NCI-H510A treated with DMSO at 0.1 percent for 48 hours (cell line): ENCODE data around the gene SUPT3H.
"Not testable (repeated sequence)": the region's sequence is repeated elsewhere in the genome, so short reads cannot be mapped to it uniquely, and the experiment has no call there.

Experiments used
- DNase-seq: peaks from one replicate; lab custom pipeline; 2025; lab: John Stamatoyannopoulos, UW

The SUPT3H gene

DNA sequence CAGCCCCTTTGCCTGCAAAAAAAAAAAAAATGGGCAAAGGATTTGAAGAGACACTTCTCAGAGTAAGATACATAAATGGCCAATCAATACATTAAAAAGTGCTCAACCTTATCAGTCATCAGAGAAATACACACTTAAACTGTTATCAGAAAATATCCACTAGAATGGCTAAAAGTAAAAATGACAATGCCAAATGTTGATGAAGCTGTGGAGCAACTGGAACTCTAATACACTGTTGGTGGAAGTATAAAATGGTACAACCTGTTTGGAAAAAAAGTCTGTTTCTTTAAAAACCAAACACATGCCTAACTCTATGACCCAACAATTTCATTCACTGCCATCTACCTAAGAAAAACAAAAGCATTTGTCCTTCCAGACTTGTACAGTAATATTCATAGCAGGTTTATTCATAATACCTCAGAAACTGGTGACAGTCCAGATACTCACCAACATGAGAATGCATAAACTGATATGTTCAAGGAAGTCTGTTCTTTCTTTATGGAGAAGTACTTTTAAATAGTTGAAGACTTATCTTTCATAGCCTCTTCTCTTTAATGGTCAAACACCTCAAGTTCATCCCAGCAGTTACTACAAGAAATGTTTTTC lies 428.0 kb downstream of the SUPT3H start:
- no peak for DNase-seq

GRCh38 chr6:44943541-44943940 lies 434.2 kb downstream of the SUPT3H start:
- no peak for DNase-seq

- no peak for DNase-seq
These were observed 434.9 kb downstream of the SUPT3H start for GRCh38 chr6:44942798-44943197.

DNA sequence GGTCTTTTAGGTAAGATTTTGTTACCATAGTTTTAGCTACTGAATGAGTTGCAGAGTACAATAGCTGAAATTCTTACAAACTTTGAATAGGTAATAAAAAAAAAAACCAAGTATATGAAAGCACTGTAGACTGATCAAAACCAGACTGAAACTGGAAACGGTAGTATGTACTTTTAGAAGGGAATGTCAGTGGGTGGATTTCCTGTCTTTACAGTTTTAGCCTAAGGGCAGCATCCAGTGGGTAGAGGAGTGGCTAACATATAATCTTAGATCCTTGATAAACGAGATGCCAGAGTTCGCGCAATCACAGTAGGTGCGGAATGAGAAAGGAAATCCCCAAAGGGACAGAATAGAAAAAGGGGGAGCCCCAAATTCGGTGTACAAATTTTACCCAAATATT lies 435.5 kb downstream of the SUPT3H start:
- no peak for DNase-seq

- no peak for DNase-seq
These were observed 437.4 kb downstream of the SUPT3H start for GRCh38 chr6:44940367-44940766.

DNA sequence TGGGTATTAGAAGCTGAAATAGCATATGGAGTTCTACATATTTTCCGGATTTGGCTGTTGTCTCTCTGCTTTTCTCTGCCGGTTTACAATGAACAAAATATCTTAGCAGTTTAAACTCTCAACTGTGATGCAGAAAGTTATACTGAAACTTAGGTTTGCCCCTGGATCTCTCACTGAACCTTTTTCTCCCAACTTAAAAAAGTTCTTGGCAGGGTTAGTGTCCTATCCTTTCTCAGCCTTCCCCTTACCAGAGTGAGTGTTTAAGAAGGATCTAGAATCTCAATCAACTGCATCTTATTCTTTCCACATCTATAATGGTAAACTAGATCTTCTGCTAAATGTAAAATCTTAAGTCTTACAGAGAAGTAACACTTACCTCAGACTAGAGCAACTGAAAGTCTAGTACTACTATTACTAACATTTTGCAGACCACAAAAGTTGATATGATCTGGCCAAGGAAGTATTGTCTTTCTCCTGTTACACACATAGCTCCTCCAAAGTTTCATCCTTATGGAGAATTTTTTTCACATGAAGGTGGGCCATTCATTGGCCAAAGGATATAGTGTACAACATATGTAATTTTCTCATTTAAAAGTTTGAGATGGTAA lies 441.9 kb downstream of the SUPT3H start:
- no peak for DNase-seq

DNA sequence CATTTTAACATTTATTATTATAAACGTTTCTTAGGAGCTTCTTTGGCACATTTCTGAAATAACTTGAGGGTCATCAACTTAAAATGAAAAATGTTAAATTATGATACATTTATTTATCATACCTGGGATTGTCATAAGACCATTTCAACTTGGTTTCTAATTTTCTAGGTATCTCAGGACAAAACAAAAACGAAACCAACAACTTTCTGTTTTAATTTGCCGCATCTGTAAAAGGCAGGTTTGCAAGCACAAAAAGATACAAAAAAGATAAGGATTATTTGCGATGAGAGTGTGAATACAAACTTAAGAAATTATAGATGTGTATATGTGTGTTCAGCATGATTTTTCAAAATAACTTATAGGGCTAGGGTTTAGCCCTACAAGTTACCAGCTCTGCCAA lies 444.6 kb downstream of the SUPT3H start:
- DNase-seq, result no peak

DNA sequence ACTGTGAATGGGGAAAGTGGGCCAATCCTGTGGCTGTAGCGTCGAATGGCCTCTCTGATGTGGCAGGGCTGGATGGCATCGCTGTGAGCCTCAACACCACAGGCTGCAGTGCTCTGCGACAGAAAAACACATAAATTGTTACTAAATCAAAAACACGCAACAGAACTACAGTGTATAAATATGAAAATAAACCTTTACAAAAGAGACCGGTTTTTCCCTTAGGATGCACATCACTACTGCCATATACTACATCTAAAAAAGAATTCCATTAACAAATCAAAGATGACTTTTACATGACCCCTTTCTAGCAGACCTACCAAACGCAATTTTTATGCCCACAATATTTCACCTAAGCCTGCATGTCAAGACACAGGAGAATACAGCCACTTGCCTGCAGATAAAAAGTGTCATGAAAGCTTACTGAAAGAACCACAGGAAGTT lies 445.1 kb downstream of the SUPT3H start:
- no peak for DNase-seq

DNA sequence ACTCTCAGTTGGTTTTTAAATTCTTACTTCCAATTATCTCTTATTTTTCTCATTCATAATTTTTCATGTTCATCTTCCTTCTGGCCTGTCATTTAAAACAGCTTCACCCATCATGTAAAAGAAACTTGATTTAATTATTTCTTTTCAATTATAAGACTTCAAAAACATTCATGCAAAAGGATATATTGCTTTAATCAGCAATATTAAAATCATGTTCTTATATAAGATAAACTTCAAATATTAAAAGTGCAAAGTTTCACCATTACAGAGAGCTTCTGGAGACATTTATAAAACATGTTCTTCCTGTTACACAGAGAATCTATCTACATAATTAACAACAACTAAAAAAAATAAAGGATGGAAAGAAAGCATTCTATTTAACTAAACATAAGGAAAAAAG lies 446.3 kb downstream of the SUPT3H start:
- no peak for DNase-seq

DNA sequence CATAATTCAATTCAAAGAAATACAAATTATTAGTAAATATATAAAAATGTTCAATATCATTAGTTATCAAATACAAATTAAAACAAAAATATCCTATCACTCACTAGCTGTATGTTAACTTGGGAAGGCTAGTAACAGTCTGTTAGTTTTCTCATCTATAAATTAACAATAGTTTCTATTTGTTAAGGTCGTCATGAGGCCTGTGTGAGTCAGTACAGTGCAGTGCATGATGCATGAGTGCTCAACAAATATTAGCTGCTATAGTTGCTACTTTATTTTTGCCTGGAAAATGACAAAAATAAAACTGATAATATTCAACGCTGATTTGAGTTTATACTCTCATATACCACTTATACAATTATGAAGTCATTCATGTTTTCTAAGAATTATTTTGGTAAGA lies 451.2 kb downstream of the SUPT3H start:
- DNase-seq, result peak; percentile 24

GRCh38 chr6:44925100-44925739 lies 452.5 kb downstream of the SUPT3H start:
- peak; percentile 47 for DNase-seq

DNA sequence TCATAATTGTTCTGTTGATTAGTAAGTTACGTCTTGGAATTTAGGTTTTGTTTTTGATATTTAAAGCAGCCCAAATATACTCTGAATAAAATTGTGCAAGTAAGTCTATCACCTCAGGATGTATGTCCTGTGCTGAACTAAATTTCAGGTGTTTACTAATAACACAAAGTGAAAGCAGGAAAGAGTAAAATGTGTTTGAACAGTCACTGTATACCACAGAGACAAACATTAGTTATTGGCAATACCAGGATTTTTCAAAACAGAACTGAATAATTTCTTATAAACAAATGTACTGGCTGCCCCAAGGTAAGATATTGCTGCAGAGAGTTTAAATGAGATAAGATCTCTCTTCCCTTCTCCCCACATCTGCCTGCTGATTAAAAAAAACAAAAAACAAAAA lies 454.3 kb downstream of the SUPT3H start:
- DNase-seq, result no peak

DNA sequence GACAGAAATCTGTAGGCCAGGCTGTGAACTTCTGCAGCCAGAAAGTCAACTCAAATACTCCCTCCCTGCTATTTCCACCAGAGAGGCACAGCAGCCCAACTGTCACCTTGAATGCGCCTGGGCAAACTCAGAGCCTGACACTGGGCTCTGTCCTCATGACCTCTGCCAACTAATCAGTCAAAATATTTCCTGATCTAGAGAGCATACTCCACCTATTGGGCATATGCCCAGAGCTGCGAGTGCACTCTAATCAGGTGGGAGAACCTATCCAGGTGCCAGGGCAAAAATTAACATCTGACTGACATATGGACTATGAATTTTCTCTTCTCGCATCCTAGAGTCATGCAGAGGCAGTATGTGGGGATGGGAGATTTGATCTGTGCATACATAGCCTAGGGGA lies 455.9 kb downstream of the SUPT3H start:
- DNase-seq, result no peak

- no peak for DNase-seq
These were observed 456.7 kb downstream of the SUPT3H start for GRCh38 chr6:44920952-44921491.

DNA sequence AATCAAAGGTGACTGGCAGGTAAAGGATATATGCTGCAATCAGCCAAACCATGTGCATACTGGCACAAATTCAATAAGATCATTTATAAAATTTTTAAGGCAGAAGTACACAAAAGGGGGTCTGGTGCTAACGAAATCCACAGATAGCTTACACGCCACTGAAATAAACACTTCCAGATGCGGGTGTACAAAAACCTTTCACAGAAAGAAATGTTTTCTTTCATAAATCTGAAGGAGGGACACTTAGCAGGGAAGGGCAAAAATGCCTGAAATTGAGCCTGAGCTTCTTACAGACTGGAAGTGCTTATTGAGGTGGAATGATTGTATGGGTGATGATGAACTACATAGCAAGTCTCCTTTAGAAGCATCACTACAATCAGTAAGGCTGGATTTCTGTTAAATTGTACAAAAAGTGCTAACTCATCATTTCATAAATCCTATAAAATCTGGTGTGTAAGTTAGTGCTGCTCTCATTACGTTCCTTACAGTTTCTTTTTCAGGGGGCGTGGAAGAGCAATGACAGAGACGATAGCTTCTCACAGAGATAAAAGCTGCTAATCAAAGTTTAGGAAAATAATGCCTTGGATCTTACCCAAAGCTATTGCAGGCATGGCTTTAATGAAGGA lies 458.9 kb downstream of the SUPT3H start:
- DNase-seq, result no peak

DNA sequence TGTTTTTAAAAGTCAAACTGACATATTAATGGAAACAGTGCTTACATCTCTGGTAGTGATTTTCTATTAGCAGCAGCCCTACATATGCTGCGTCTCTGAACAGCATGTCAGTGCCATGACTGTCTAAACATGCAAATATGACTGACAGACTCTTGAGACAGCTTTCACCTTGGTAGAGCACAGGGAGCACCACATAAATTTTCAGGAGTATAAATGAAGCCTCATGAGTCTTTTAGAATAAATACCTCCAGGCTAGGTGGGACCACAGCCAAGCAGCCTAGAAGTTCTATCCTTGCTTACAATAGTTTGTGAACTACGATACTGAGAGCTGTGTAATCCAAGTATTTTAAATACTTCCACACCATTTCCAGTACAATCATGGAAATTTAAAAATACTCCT lies 460.3 kb downstream of the SUPT3H start:
- DNase-seq, result no peak

DNA sequence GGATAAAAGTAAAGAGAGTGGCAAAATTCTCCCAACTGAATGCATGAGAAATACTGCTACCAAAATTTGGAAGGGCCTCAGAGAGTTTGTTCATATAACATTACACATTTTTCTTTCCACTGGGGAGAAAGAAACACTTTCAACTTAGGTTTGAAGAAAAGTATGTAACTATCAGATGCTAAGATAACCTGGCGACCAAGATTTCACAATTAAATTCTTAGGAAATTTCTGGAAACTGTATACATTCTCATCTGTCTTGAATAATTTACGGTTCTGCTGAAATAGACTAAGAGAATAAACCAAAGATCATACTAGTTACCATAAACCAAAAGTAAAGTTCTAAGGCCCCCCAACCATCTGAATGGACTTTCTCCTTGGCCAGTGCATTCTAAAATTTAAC lies 462.6 kb downstream of the SUPT3H start:
- no peak for DNase-seq

DNA sequence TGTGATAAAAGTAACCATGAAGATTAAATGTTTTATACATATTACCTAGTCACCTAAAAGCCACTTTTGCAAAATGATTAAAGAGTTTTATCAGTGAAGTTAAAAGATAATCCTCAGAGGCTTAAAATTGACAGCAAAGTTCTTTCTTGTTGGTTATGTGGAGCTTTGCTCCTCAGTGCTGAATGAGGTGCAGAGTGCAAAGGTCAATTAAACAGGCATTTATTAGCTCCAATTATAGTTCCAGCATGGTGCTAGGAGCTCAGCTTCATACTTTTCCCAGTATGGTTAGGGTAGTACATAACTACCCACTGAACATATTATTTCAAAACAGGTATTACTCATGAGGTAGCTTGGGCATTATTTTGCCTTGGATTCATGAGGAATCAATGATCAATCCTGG lies 463.6 kb downstream of the SUPT3H start:
- no peak for DNase-seq

GRCh38 chr6:44906761-44907160 lies 471.0 kb downstream of the SUPT3H start:
- DNase-seq, result no peak

- not testable (repeated sequence) for DNase-seq
These were observed 477.4 kb downstream of the SUPT3H start for GRCh38 chr6:44900358-44900757.

DNA sequence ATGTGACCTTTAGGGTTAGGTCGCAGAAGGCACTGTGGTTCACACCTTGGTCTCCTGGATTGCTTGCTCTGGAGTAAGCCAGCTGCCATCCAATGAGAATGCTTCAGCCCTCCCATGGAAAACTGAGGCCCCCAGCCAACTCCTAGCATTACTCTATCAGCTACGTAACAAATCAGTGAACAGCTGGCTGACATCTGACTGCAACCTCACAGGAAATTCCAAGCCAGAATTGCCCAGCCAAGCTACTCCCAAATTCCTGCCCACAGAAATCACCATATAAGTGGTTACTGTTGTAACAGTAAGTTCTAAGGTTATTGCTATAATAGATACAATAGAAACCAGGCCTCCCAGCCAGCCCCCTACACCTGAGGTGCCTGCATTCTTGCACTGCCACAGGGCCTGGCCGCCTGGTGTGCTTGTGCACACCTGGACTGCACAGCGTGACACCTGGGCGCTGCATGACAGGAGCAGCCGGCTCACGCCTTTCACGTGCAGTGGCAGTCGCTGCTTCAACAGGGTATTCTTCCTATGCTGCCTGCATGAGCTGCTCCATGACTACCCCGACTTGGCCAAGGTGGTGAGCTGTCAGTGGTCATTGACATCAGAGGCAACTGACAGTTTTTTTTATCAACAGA lies 479.3 kb downstream of the SUPT3H start:
- DNase-seq, result no peak

GRCh38 chr6:44897316-44897715 lies 480.4 kb downstream of the SUPT3H start:
- DNase-seq, result no peak
